Globus pallidus (tissue), 1 donor: ENCODE results near the gene COCH.

Experiments used
- DNase-seq: peaks from one replicate; pipeline ENCODE4 v3.0.0-alpha.2; 2015; ENCODE audit warnings: low spot score

COCH gene

GRCh38 chr14:30874120-30874998 is at the start of gene COCH:
TSS of gene COCH (plus strand) at chr14:30874559. CDS start at chr14:30874939, 380 bp downstream.
- no peak for DNase-seq

GRCh38 chr14:30826070-30826469 is 48.3 kb upstream of the COCH start:
- DNase-seq: no peak

GRCh38 chr14:30829853-30830252 is 44.5 kb upstream of the COCH start:
- no peak for DNase-seq

- DNase-seq: no peak
Measured at GRCh38 chr14:30834353-30834752, 40.0 kb upstream of the COCH start.

- no peak for DNase-seq
Measured at GRCh38 chr14:30838351-30838750, 36.0 kb upstream of the COCH start.

- DNase-seq: no peak
Measured at GRCh38 chr14:30840086-30840779, 34.1 kb upstream of the COCH start.

- no peak for DNase-seq
Measured at GRCh38 chr14:30842431-30842830, 31.9 kb upstream of the COCH start.

- no peak for DNase-seq
Measured at GRCh38 chr14:30848449-30849240, 25.7 kb upstream of the COCH start.

GRCh38 chr14:30849354-30849753 is 25.0 kb upstream of the COCH start:
- DNase-seq: no peak

- no peak for DNase-seq
Measured at GRCh38 chr14:30849983-30850382, 24.4 kb upstream of the COCH start.

GRCh38 chr14:30853946-30854345 is 20.4 kb upstream of the COCH start:
- DNase-seq: no peak

GRCh38 chr14:30854492-30854891 is 19.9 kb upstream of the COCH start:
- DNase-seq: no peak

- no peak for DNase-seq
Measured at GRCh38 chr14:30855345-30856037, 18.9 kb upstream of the COCH start.

- no peak for DNase-seq
Measured at GRCh38 chr14:30861200-30861599, 13.2 kb upstream of the COCH start.

GRCh38 chr14:30864934-30865333 is 9.4 kb upstream of the COCH start:
- DNase-seq: no peak

GRCh38 chr14:30868736-30869135 is 5.6 kb upstream of the COCH start:
- DNase-seq: no peak

- DNase-seq: no peak
Measured at GRCh38 chr14:30869551-30870155, 4.7 kb upstream of the COCH start.

GRCh38 chr14:30872602-30873001 is 1.8 kb upstream of the COCH start:
- no peak for DNase-seq

GRCh38 chr14:30873308-30874119 is 845 bp upstream of the COCH start:
- DNase-seq: no peak

GRCh38 chr14:30874999-30875787 is 834 bp downstream of the COCH start:
- DNase-seq: no peak
